Mesenchymal stem cell (in vitro differentiated cells and primary cell): Measurements from ENCODE around the gene FBXO2.
A peak's percentile ranks its signal among the peaks of the same experiment; 100 is the strongest.

Experiments used
- DNase-seq: peaks from one replicate; pipeline ENCODE4 v3.0.0-alpha.2; 2013
- H2AFZ ChIP-seq: one replicate; pipeline ENCODE4 v1.6.1; 2013; ENCODE audit warnings: low read depth, mild to moderate bottlenecking, control low read depth, inconsistent platforms, low read length, moderate library complexity
- H2AK5ac ChIP-seq: 2 replicates; pipeline ENCODE4 v1.6.1; 2013; ENCODE audit warnings: low read length, moderate library complexity, mild to moderate bottlenecking, inconsistent platforms; ENCODE audit not compliant: severe bottlenecking
- H2BK120ac ChIP-seq: one replicate; pipeline ENCODE4 v1.6.1; 2013; ENCODE audit warnings: low read depth, mild to moderate bottlenecking, inconsistent platforms, low read length, moderate library complexity
- H2BK12ac ChIP-seq, 2 experiments: one replicate each; pipeline ENCODE4 v1.6.1; 2013; ENCODE audit warnings: inconsistent platforms in 2 of 2, low read length in 2 of 2, mild to moderate bottlenecking in 2 of 2, moderate library complexity in 2 of 2, control low read depth in 1 of 2
- H2BK15ac ChIP-seq: one replicate; pipeline ENCODE4 v1.6.1; 2013; ENCODE audit warnings: mild to moderate bottlenecking, low read depth, inconsistent platforms; ENCODE audit not compliant: poor library complexity, severe bottlenecking
- H2BK5ac ChIP-seq: 2 replicates; pipeline ENCODE4 v1.6.1; 2013; ENCODE audit warnings: low read depth, mild to moderate bottlenecking, low read length, control low read depth, inconsistent platforms; ENCODE audit not compliant: poor library complexity, severe bottlenecking
- H3K14ac ChIP-seq, 2 experiments: one replicate each; pipeline ENCODE4 v1.6.1; 2013; ENCODE audit warnings: inconsistent platforms in 2 of 2, low read length in 2 of 2, control low read depth in 1 of 2, mild to moderate bottlenecking in 1 of 2, moderate library complexity in 1 of 2
- H3K18ac ChIP-seq, 2 experiments: one replicate each; pipeline ENCODE4 v1.6.1; 2013; ENCODE audit warnings: inconsistent platforms in 2 of 2, low read length in 2 of 2, control low read depth in 1 of 2, low read depth in 1 of 2, mild to moderate bottlenecking in 1 of 2
- H3K23ac ChIP-seq, 2 experiments: one replicate each; pipeline ENCODE4 v1.6.1; 2013; ENCODE audit warnings: inconsistent platforms in 2 of 2, low read length in 2 of 2, mild to moderate bottlenecking in 2 of 2, moderate library complexity in 2 of 2, control low read depth in 1 of 2
- H3K27ac ChIP-seq: 2 replicates; pipeline ENCODE4 v1.5.1; 2013; ENCODE audit warnings: mild to moderate bottlenecking, moderate library complexity, low read length, control low read depth, inconsistent platforms; ENCODE audit not compliant: poor library complexity, severe bottlenecking
- H3K27me3 ChIP-seq, 2 experiments: 2 replicates each; pipeline versions ENCODE4 v1.6.1 to v1.7.0; 2013; ENCODE audit warnings: low read length in 2 of 2, mild to moderate bottlenecking in 2 of 2, moderate library complexity in 2 of 2, control low read depth in 1 of 2, inconsistent platforms in 1 of 2; ENCODE audit not compliant: control insufficient read depth in 1 of 2, insufficient read depth in 1 of 2
- H3K36me3 ChIP-seq, 2 experiments: 2 replicates each; pipeline versions ENCODE4 v1.6.1 to v1.7.0; 2013; ENCODE audit warnings: low read length in 2 of 2, control low read depth in 1 of 2, inconsistent platforms in 1 of 2, low read depth in 1 of 2, mild to moderate bottlenecking in 1 of 2; ENCODE audit not compliant: insufficient read depth in 2 of 2, control insufficient read depth in 1 of 2
- H3K4ac ChIP-seq, 2 experiments: one replicate each; pipeline ENCODE4 v1.6.1; 2013; ENCODE audit warnings: inconsistent platforms in 2 of 2, low read length in 2 of 2, mild to moderate bottlenecking in 2 of 2, moderate library complexity in 2 of 2, control low read depth in 1 of 2, low read depth in 1 of 2
- H3K4me1 ChIP-seq: 2 replicates; pipeline ENCODE4 v1.6.1; 2013; ENCODE audit warnings: low read depth, low read length, control low read depth; ENCODE audit not compliant: control insufficient read depth, insufficient read depth
- H3K4me2 ChIP-seq: 2 replicates; pipeline ENCODE4 v1.6.1; 2013; ENCODE audit warnings: low read length, mild to moderate bottlenecking, inconsistent platforms; ENCODE audit not compliant: poor library complexity, severe bottlenecking
- H3K4me3 ChIP-seq, 2 experiments: 2 replicates each; pipeline versions ENCODE4 v1.5.1 to v1.7.0; 2013; ENCODE audit warnings: low read length in 2 of 2, mild to moderate bottlenecking in 2 of 2, control low read depth in 1 of 2, low read depth in 1 of 2; ENCODE audit not compliant: insufficient read depth in 1 of 2
- H3K79me1 ChIP-seq: replicated peaks from 2 replicates; pipeline ENCODE4 v1.6.1; 2013; ENCODE audit warnings: mild to moderate bottlenecking, control low read depth, low read length, inconsistent platforms; ENCODE audit not compliant: poor library complexity, severe bottlenecking
- H3K9ac ChIP-seq: 2 replicates; pipeline ENCODE4 v1.7.0; 2013; ENCODE audit warnings: mild to moderate bottlenecking, low read length, moderate library complexity
- H3K9me3 ChIP-seq: 2 replicates; pipeline ENCODE4 v1.7.0; 2013; ENCODE audit warnings: mild to moderate bottlenecking, low read length; ENCODE audit not compliant: control insufficient read depth
- H4K8ac ChIP-seq: one replicate; pipeline ENCODE4 v1.6.1; 2013; ENCODE audit warnings: inconsistent platforms, mild to moderate bottlenecking, low read length, moderate library complexity
- H4K91ac ChIP-seq: one replicate; pipeline ENCODE4 v1.6.1; 2013; ENCODE audit warnings: mild to moderate bottlenecking, low read length, inconsistent platforms
- WGBS: methylation state at CpG from one replicate; pipeline ENCODE4 v1.1.7; 2013; ENCODE audit warnings: mixed read lengths; 5-methylcytosine and 5-hydroxymethylcytosine counted together

The FBXO2 gene

DNA sequence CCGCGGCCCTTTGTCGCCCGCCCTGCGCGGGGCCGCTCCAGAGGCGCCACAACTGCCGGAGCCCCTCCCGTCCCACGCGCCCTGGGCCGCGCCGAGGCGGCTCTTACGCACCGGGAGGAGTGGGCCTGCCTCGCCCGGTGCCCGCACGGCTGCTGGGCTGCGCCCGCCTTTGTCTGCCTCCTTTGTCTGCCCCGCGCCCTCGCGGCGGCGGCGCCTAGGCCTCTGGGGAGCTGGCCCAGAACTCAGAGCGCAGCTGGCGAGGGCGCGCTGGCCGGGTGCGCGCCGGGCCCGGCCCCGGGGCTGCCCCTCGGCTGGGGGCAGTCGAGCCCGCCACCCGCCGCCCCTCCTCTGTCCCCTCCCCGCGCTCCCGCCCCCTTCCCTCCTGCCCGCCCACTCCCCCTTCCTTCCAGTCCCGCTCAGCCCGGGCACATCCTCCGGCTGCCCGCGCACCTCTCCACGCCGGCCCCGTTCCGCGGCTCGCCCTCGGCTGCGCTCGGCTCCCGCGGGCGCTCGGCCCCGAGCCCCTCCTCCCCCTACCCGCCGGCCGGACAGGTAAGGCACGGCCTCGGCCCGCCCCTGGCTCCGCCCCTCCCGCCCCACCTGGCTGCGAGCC is 37.2 kb upstream of the FBXO2 start, which contains the start of gene DRAXIN:
Gene DRAXIN, plus strand, starts transcription at position 409 of the 613 bp plus-strand sequence. CDS start 14,549 bp downstream, outside the sequence.
- Histone ChIP-seq H2BK12ac (no peak within 1 kb of the TSS), H3K14ac (no peak within 1 kb of the TSS), H3K4me3 (peak within 1 kb of the TSS in 1 of 2 experiments; percentile 28), H3K27ac (no peak within 1 kb of the TSS), H2BK5ac (no peak within 1 kb of the TSS), H3K9me3 (no peaks in the 10 kb centered on the region), H3K23ac (no peak within 1 kb of the TSS), H3K18ac (no peak within 1 kb of the TSS), H3K9ac (peak within 1 kb of the TSS; percentile 11), H3K36me3 (peaks cover 0 to 3% of the 10 kb centered on the region in 2 experiments), H3K27me3 (peaks cover 70 to 71% of the 10 kb centered on the region in 2 experiments), H4K8ac (no peak within 1 kb of the TSS), H2BK120ac (no peak within 1 kb of the TSS), H2AFZ (no peak within 1 kb of the TSS), H3K4me1 (peaks cover 29% of the 10 kb centered on the region), H3K79me1 (no peaks in the 10 kb centered on the region), H4K91ac (no peak within 1 kb of the TSS), H3K4ac (no peak within 1 kb of the TSS), H2BK15ac (no peak within 1 kb of the TSS), H3K4me2 (peak within 1 kb of the TSS; percentile 62), H2AK5ac (no peak within 1 kb of the TSS)
- WGBS = 1% methylated on average over 25 of the region's 78 CpGs
- no peak for DNase-seq

DNA sequence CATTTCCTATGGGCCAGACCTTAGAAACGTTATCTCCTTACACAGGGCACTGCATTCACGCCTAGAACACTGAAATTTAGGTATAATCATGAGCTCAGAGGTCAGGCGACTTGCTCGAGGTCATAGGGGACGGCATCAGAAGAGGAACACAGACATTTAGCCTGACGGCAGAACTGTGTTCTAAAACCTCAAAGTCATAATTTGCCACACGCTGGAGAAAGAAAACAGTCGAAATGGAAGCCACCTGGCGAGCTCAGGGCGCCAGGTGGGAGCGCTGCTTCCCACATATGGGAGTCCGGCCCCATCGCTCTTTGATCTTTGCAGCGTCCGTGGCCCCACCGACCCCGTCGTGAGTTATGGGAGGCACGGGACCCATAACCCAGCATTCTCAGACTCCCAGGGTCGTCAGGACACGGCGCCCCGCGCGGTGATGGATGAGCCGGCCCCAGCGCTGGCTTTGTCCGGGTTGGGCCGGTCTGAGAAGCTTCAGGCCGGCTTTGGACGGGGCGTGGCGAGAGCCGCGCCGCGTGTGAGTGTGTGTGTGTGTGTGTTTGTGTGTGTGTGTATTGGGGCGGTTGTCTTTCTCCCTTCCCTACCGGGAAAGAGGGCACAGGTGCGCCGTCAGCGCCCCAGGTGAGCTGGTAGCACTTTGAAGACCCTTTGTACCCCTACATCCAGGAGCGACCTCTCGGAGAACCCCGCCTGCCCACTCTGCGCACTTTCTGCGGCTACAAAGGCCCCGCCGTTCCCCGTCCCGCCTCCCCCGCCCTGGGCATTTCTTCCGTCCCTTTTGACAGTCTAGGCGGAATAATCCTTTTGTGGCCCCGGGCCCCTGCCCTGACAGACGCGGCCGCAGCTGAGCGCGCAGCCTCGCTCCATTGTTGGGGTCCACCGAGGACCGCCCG is 36.4 kb upstream of the FBXO2 start:
- H3K36me3 ChIP-seq = no peaks in the 10 kb centered on the region
- no peak overlapping the region for H4K8ac ChIP-seq
- no peak overlapping the region for H2BK15ac ChIP-seq
- H3K18ac ChIP-seq = no peak overlapping the region
- no peak overlapping the region for H4K91ac ChIP-seq
- no peaks in the 10 kb centered on the region for H3K9me3 ChIP-seq
- peak overlapping the region in 1 of 2 experiments; percentile 28 for H3K4me3 ChIP-seq
- no peak overlapping the region for H3K23ac ChIP-seq
- H3K14ac ChIP-seq = no peak overlapping the region
- H3K9ac ChIP-seq = peak overlapping the region; percentile 11
- H3K79me1 ChIP-seq = no peaks in the 10 kb centered on the region
- H3K4me1 ChIP-seq = peaks cover 29% of the 10 kb centered on the region
- no peak for DNase-seq
- H2AFZ ChIP-seq = no peak overlapping the region
- peaks cover 67 to 70% of the 10 kb centered on the region in 2 experiments for H3K27me3 ChIP-seq
- no peak overlapping the region for H2BK120ac ChIP-seq
- no peak overlapping the region for H2BK5ac ChIP-seq
- no peak overlapping the region for H2BK12ac ChIP-seq
- H3K4ac ChIP-seq = no peak overlapping the region
- H3K27ac ChIP-seq = no peak overlapping the region
- no peak overlapping the region for H2AK5ac ChIP-seq
- WGBS = 4% methylated on average over 54 of the region's 64 CpGs
- peak overlapping the region; percentile 62 for H3K4me2 ChIP-seq

DNA sequence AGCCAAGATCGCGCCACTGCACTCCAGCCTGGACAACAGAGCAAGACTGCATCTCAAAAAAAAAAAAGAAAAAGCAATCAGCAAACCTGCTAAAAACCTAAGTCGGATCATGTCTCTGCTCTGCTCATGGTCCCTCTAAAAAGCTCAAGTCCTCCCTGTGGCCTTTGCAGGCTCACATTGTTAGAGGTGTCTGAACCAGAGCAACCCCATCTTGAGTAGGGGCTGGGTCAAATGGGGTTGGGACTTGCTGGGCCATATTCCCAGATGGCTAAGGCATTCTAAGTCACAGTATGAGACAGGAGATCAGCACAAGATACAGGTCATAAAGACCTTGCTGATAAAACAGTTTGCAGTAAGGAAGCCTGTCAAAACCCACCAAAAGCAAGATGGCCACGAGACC is 34.3 kb upstream of the FBXO2 start:
- no peak overlapping the region for H3K18ac ChIP-seq
- no peak overlapping the region for H4K91ac ChIP-seq
- no peaks in the 10 kb centered on the region for H3K9me3 ChIP-seq
- H3K4me2 ChIP-seq = no peak overlapping the region
- no peak overlapping the region for H2BK120ac ChIP-seq
- H3K4me1 ChIP-seq = peaks cover 25% of the 10 kb centered on the region
- no peak overlapping the region for H4K8ac ChIP-seq
- H2BK12ac ChIP-seq = no peak overlapping the region
- H3K36me3 ChIP-seq = no peaks in the 10 kb centered on the region
- no peak overlapping the region for H2BK5ac ChIP-seq
- no peak overlapping the region for H3K23ac ChIP-seq
- H3K9ac ChIP-seq = no peak overlapping the region
- no peak overlapping the region for H3K4me3 ChIP-seq
- H3K4ac ChIP-seq = no peak overlapping the region
- H3K79me1 ChIP-seq = no peaks in the 10 kb centered on the region
- 94% methylated on average over 4 of the region's 4 CpGs for WGBS
- no peak overlapping the region for H2AFZ ChIP-seq
- peaks cover 59 to 67% of the 10 kb centered on the region in 2 experiments for H3K27me3 ChIP-seq
- H2BK15ac ChIP-seq = no peak overlapping the region
- no peak overlapping the region for H3K27ac ChIP-seq
- no peak overlapping the region for H3K14ac ChIP-seq
- no peak overlapping the region for H2AK5ac ChIP-seq
- DNase-seq = no peak

DNA sequence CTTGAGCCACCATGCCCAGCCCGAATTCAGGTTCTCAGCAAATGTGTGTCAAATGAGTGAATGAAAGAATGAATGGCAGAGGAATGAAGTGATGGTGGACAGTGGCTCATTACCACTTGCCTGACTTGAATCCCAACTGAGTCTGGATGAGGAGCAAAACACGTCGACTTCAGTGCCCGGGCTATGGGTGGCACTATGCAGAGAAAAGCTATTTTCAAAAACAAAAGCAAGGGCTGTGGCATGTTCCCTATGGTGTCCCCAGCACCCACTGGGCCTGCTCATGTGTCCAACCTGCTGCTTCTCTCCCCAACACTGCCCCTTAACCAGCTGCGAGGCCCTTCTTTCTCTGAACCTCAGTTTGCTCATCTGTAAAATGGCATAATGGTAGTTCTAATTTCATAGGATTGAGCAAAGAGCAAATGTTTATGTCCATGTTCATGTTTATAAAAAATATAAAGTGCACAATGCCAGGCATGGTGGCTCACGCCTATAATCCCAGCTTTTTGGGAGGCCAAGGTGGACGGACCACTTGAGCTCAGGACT is 31.1 kb upstream of the FBXO2 start:
- Histone ChIP-seq H3K14ac (no peak overlapping the region), H4K8ac (no peak overlapping the region), H2AFZ (no peak overlapping the region), H2AK5ac (no peak overlapping the region), H3K4me1 (peaks cover 13% of the 10 kb centered on the region), H3K4me3 (no peak overlapping the region), H3K4ac (no peak overlapping the region), H3K36me3 (no peaks in the 10 kb centered on the region), H3K27me3 (peaks cover 34 to 53% of the 10 kb centered on the region in 2 experiments), H2BK12ac (no peak overlapping the region), H3K9me3 (no peaks in the 10 kb centered on the region), H3K23ac (no peak overlapping the region), H4K91ac (no peak overlapping the region), H3K27ac (no peak overlapping the region), H3K79me1 (peaks cover 4% of the 10 kb centered on the region), H3K9ac (no peak overlapping the region), H3K4me2 (no peak overlapping the region), H2BK15ac (no peak overlapping the region), H2BK120ac (no peak overlapping the region), H3K18ac (no peak overlapping the region), H2BK5ac (no peak overlapping the region)
- DNase-seq = no peak
- 90% methylated on average over 6 of the region's 7 CpGs for WGBS
